Natural killer cell treated with Interleukin-12 subunit alpha and Interleukin-12 subunit beta and Interleukin-15 and Interleukin-18, amount 100 ng/mL, for 72 hours (primary cell): ENCODE results near the gene CACNG8. TPM values are rescaled to one million over a fixed set of nuclear protein-coding genes. Genes with fewer than 3 reads are reported as not detected.
"Not testable (repeated sequence)": the region's sequence is repeated elsewhere in the genome, so short reads cannot be mapped to it uniquely, and the experiment has no call there.

Source experiments
- ATAC-seq, 2 donors: fragments of 150-1000 bp; cut with Tn5 transposase in 1 of 2; sonication (Bioruptor Pico), chemical (Tn5 transposase) in 1 of 2; 2 replicates each; pipeline ENCODE4 v1.10.0; 2021
- DNase-seq: peaks from one replicate; pipeline ENCODE4 v3.0.0; 2022; ENCODE audit warnings: low spot score
- H3K27ac Mint-ChIP-seq, 2 donors: 1 replicate in 1 of 2; 2 replicates in 1 of 2; pipeline ENCODE4 v1.8.0; 2022; ENCODE audit warnings: mixed read lengths in 2 of 2, mild to moderate bottlenecking in 1 of 2, moderate library complexity in 1 of 2
- H3K27me3 Mint-ChIP-seq, 2 donors: 1 replicate in 1 of 2; 2 replicates in 1 of 2; pipeline ENCODE4 v1.8.0; 2022; ENCODE audit warnings: mixed read lengths in 2 of 2
- H3K36me3 Mint-ChIP-seq: one replicate; pipeline ENCODE4 v1.8.0; 2022; ENCODE audit warnings: mixed read lengths
- H3K4me1 Mint-ChIP-seq, 2 donors: 1 replicate in 1 of 2; 2 replicates in 1 of 2; pipeline ENCODE4 v1.8.0; 2022; ENCODE audit warnings: low read depth in 2 of 2, mixed read lengths in 2 of 2, mild to moderate bottlenecking in 1 of 2
- H3K4me3 Mint-ChIP-seq: one replicate; pipeline ENCODE4 v1.8.0; 2022; ENCODE audit warnings: mixed read lengths
- H3K9me3 Mint-ChIP-seq: 2 replicates; pipeline ENCODE4 v1.8.0; 2022; ENCODE audit warnings: mixed read lengths
- total RNA-seq, 2 donors: library from RNA; stranded (reverse); gene quantifications; one replicate each; pipeline ENCODE4 v1.2.3, GENCODE V29; 2022

The CACNG8 gene
- total RNA-seq, 2 donors from 2014 or later = 1.7 TPM; not detected in 1

GRCh38 chr19:54021363-54021762 is 58.6 kb downstream of the CACNG8 start:
- Mint-ChIP-seq H3K27me3 (peaks cover 2 to 8% of the 10 kb centered on the region in 2 donors), H3K27ac (no peak overlapping the region), H3K9me3 (no peaks in the 10 kb centered on the region), H3K36me3 (no peaks in the 10 kb centered on the region), H3K4me3 (no peak overlapping the region), H3K4me1 (peaks cover 0 to 8% of the 10 kb centered on the region in 2 donors)
- no peak for ATAC-seq
- DNase-seq = peak; percentile 50

GRCh38 chr19:54021932-54022331 is 59.2 kb downstream of the CACNG8 start:
- no peak overlapping the region for H3K27ac Mint-ChIP-seq

GRCh38 chr19:54023191-54023590 is 60.5 kb downstream of the CACNG8 start:
- ATAC-seq = no peak
- Mint-ChIP-seq H3K27ac (no peak overlapping the region), H3K27me3 (peaks cover 0 to 2% of the 10 kb centered on the region in 2 donors), H3K9me3 (no peaks in the 10 kb centered on the region), H3K4me1 (peaks cover 0 to 8% of the 10 kb centered on the region in 2 donors), H3K4me3 (no peak overlapping the region), H3K36me3 (no peaks in the 10 kb centered on the region)
- no peak for DNase-seq

More at GRCh38 chr19:54021932-54022331, 59.2 kb downstream of the CACNG8 start:
- Mint-ChIP-seq H3K9me3 (no peaks in the 10 kb centered on the region), H3K4me1 (peaks cover 0 to 8% of the 10 kb centered on the region in 2 donors), H3K4me3 (no peak overlapping the region), H3K36me3 (no peaks in the 10 kb centered on the region), H3K27me3 (peaks cover 0 to 8% of the 10 kb centered on the region in 2 donors)
- peak; percentile 28 for DNase-seq
- ATAC-seq = no peak

- peaks cover 6 to 9% of the 10 kb centered on the region in 2 donors for H3K27me3 Mint-ChIP-seq
- DNase-seq = no peak
- no peak overlapping the region for H3K27ac Mint-ChIP-seq
- H3K4me1 Mint-ChIP-seq = peaks cover 0 to 8% of the 10 kb centered on the region in 2 donors
- no peak for ATAC-seq
- no peaks in the 10 kb centered on the region for H3K36me3 Mint-ChIP-seq
- H3K9me3 Mint-ChIP-seq = no peaks in the 10 kb centered on the region
- no peak overlapping the region for H3K4me3 Mint-ChIP-seq
Observed at GRCh38 chr19:54024660-54025059, 61.9 kb downstream of the CACNG8 start.

- ATAC-seq (no peak), DNase-seq (no peak)
- Mint-ChIP-seq H3K27ac (no peak overlapping the region), H3K27me3 (peaks cover 15 to 26% of the 10 kb centered on the region in 2 donors), H3K4me1 (peaks cover 4 to 6% of the 10 kb centered on the region in 2 donors), H3K9me3 (no peaks in the 10 kb centered on the region), H3K4me3 (no peak overlapping the region), H3K36me3 (no peaks in the 10 kb centered on the region)
Observed at GRCh38 chr19:54026656-54027055, 63.9 kb downstream of the CACNG8 start.

- H3K27ac Mint-ChIP-seq = no peak overlapping the region
- no peaks in the 10 kb centered on the region for H3K9me3 Mint-ChIP-seq
- no peak overlapping the region for H3K4me3 Mint-ChIP-seq
- H3K36me3 Mint-ChIP-seq = no peaks in the 10 kb centered on the region
- peaks cover 2 to 4% of the 10 kb centered on the region in 2 donors for H3K4me1 Mint-ChIP-seq
- no peak for DNase-seq
- H3K27me3 Mint-ChIP-seq = peaks cover 19 to 26% of the 10 kb centered on the region in 2 donors
- no peak for ATAC-seq
Observed at GRCh38 chr19:54029301-54029700, 66.6 kb downstream of the CACNG8 start.

- peak; percentile 63 for DNase-seq
- Mint-ChIP-seq H3K27ac (no peak overlapping the region), H3K27me3 (peaks cover 19 to 26% of the 10 kb centered on the region in 2 donors), H3K4me1 (peaks cover 2 to 4% of the 10 kb centered on the region in 2 donors), H3K36me3 (no peaks in the 10 kb centered on the region), H3K4me3 (no peak overlapping the region), H3K9me3 (no peaks in the 10 kb centered on the region)
- ATAC-seq = no peak
Observed at GRCh38 chr19:54029930-54030490, 67.3 kb downstream of the CACNG8 start.

GRCh38 chr19:54030895-54031586 is 68.3 kb downstream of the CACNG8 start:
- Mint-ChIP-seq H3K27me3 (peaks cover 17 to 26% of the 10 kb centered on the region in 2 donors), H3K4me3 (no peak overlapping the region), H3K36me3 (no peaks in the 10 kb centered on the region), H3K4me1 (peaks cover 2 to 4% of the 10 kb centered on the region in 2 donors), H3K27ac (no peak overlapping the region), H3K9me3 (no peaks in the 10 kb centered on the region)
- ATAC-seq (no peak), DNase-seq (no peak)

- Mint-ChIP-seq H3K4me1 (no peaks in the 10 kb centered on the region), H3K9me3 (no peaks in the 10 kb centered on the region), H3K4me3 (no peak overlapping the region), H3K27me3 (peaks cover 10 to 15% of the 10 kb centered on the region in 2 donors), H3K36me3 (no peaks in the 10 kb centered on the region), H3K27ac (no peak overlapping the region)
- no peak for ATAC-seq
- no peak for DNase-seq
Observed at GRCh38 chr19:54035215-54036178, 72.8 kb downstream of the CACNG8 start.

- not testable (repeated sequence) for H3K9me3 Mint-ChIP-seq, H3K4me3 Mint-ChIP-seq, H3K4me1 Mint-ChIP-seq, H3K36me3 Mint-ChIP-seq, H3K27me3 Mint-ChIP-seq, DNase-seq, ATAC-seq, H3K27ac Mint-ChIP-seq
Observed at GRCh38 chr19:54036542-54036941, 73.8 kb downstream of the CACNG8 start.

Other genes starting within 250 kb of the CACNG8 start
- gene NLRP12, start 138.6 kb upstream of the CACNG8 start, total RNA-seq = 1 to 10 TPM in 1 of 2 donors, not detected in 1; 3.0 TPM
- gene MYADM, start 95.1 kb upstream of the CACNG8 start, total RNA-seq = 10 to 100 TPM; 17.8 to 17.9 TPM
- 1 to 10 TPM in 1 of 2 donors, not detected in 1; 1.1 TPM for gene PRKCG, start 80.7 kb upstream of the CACNG8 start, total RNA-seq
- not detected for gene CACNG7, start 53.7 kb upstream of the CACNG8 start, total RNA-seq
- under 1 TPM in 1 of 2 donors, not detected in 1; 0.53 TPM for gene CACNG6, start 28.7 kb downstream of the CACNG8 start, total RNA-seq
- not detected for gene VSTM1, start 101.0 kb downstream of the CACNG8 start, total RNA-seq
- not detected for gene TARM1, start 118.4 kb downstream of the CACNG8 start, total RNA-seq
- gene OSCAR, start 137.9 kb downstream of the CACNG8 start, total RNA-seq = 1 to 10 TPM in 1 of 2 donors, under 1 TPM in 1; 0.86 to 1.1 TPM
- gene NDUFA3, start 139.9 kb downstream of the CACNG8 start, total RNA-seq = 10 to 100 TPM; 70.7 to 78.5 TPM
- 10 to 100 TPM; 48.3 to 51.7 TPM for gene TFPT, start 152.7 kb downstream of the CACNG8 start, total RNA-seq
- 100 to 1,000 TPM in 1 of 2 donors, 10 to 100 TPM in 1; 89.5 to 110 TPM for gene PRPF31, start 152.8 kb downstream of the CACNG8 start, total RNA-seq
- 10 to 100 TPM; 59.8 to 73.8 TPM for gene CNOT3, start 174.8 kb downstream of the CACNG8 start, total RNA-seq
- 1 to 10 TPM; 5.0 to 7.5 TPM for gene LENG1, start 196.8 kb downstream of the CACNG8 start, total RNA-seq
- gene TMC4, start 210.2 kb downstream of the CACNG8 start, total RNA-seq = 1 to 10 TPM in 1 of 2 donors, not detected in 1; 1.2 TPM
- gene MBOAT7, start 226.6 kb downstream of the CACNG8 start, total RNA-seq = 10 to 100 TPM; 24.2 to 56.5 TPM
- 10 to 100 TPM; 15.5 to 26.2 TPM for gene TSEN34, start 228.4 kb downstream of the CACNG8 start, total RNA-seq
- 1,000 to 10,000 TPM in 1 of 2 donors, 100 to 1,000 TPM in 1; 774 to 1,402 TPM for gene RPS9, start 237.9 kb downstream of the CACNG8 start, total RNA-seq